Kidney (tissue), 14 donors: ENCODE measurements around the gene IWS1. TPM values are rescaled to one million over a fixed set of nuclear protein-coding genes. Genes with fewer than 3 reads are reported as not detected.

Experiments
- DNase-seq, 5 donors: peaks; one replicate each; pipeline ENCODE4 v3.0.0-alpha.2; 2013 to 2020
- FAIRE-seq: peaks from 2 replicates; lab custom pipeline; 2012; peaks lifted over from hg19 to GRCh38; lab: Jason Lieb, UNC
- H3K27ac ChIP-seq, 2 donors: one replicate each; pipeline ENCODE4 v1.7.0; 2013; ENCODE audit warnings: low read depth in 2 of 2, low read length in 2 of 2, inconsistent platforms in 1 of 2
- H3K27me3 ChIP-seq: one replicate; pipeline ENCODE4 v1.7.1; 2013; ENCODE audit warnings: low read length, inconsistent platforms; ENCODE audit not compliant: control insufficient read depth, insufficient read depth
- H3K36me3 ChIP-seq, 3 donors: one replicate each; pipeline versions ENCODE4 v1.7.0 to v1.7.1; 2013; ENCODE audit warnings: low read length in 3 of 3, control low read depth in 1 of 3, inconsistent platforms in 1 of 3; ENCODE audit not compliant: insufficient read depth in 3 of 3, control insufficient read depth in 2 of 3
- H3K4me1 ChIP-seq, 3 donors: one replicate each; pipeline versions ENCODE4 v1.7.0 to v1.7.1; 2013; ENCODE audit warnings: low read length in 3 of 3, inconsistent platforms in 1 of 3, low read depth in 1 of 3; ENCODE audit not compliant: control insufficient read depth in 2 of 3, insufficient read depth in 2 of 3
- H3K4me3 ChIP-seq, 3 donors: one replicate each; pipeline versions ENCODE4 v1.7.0 to v1.8.1; 2013; ENCODE audit warnings: low read length in 3 of 3, control low read depth in 1 of 3, inconsistent platforms in 1 of 3
- H3K9ac ChIP-seq, 3 donors: one replicate each; pipeline versions ENCODE4 v1.7.0 to v1.7.1; 2013; ENCODE audit warnings: low read length in 3 of 3, control low read depth in 1 of 3, inconsistent platforms in 1 of 3
- H3K9me3 ChIP-seq, 3 donors: one replicate each; pipeline versions ENCODE4 v1.7.0 to v1.7.1; 2013; ENCODE audit warnings: low read length in 3 of 3, control low read depth in 1 of 3, inconsistent platforms in 1 of 3; ENCODE audit not compliant: control insufficient read depth in 2 of 3, insufficient read depth in 1 of 3
- intact Hi-C: fragments of 100-400 bp; cut with DNase I; formaldehyde crosslinking; loops from one replicate; pipeline ENCODE4 v1.11.1; 2022
- polyA plus RNA-seq: library from polyadenylated mRNA; stranded (reverse); fragments of 350-450 nt; fragmentation: Illumina TruSeq; extraction: RNeasy Lipid Tissue Mini Kit (QIAGEN cat#74804); gene quantifications from one replicate; pipeline ENCODE4 v1.2.3, GENCODE V29; 2014; ENCODE audit warnings: low read depth, low replicate concordance; ENCODE audit not compliant: insufficient read depth
- total RNA-seq: library from RNA; stranded (reverse); fragmentation: NEBNext Ultra II Directional; extraction: Animal tissue kit (Norgen Biotek cat#: 25700); gene quantifications from one replicate; pipeline ENCODE4 v1.2.1, GENCODE V29; 2021
- TF ChIP-seq, protein P1 (sequence below): IDR thresholded peaks from 3 replicates; pipeline ENCODE4 v1.5.1; 2012; ENCODE audit warnings: mild to moderate bottlenecking, moderate library complexity, borderline replicate concordance; ENCODE audit not compliant: insufficient read depth; ENCODE audit errors: extremely low read depth
- donor health status: control.
- donor health status: control.
- donor health status: control.
- donor health status: control.
- donor health status: control.
- donor health status: DM: yes; HTN: yes; CAD: no.
- donor health status: Normal renal cell carcinoma (clear cell type).

Gene IWS1
- total and polyA plus RNA-seq, 2 donors from 2014 or later, result 29.8 to 35.8 TPM

DNA sequence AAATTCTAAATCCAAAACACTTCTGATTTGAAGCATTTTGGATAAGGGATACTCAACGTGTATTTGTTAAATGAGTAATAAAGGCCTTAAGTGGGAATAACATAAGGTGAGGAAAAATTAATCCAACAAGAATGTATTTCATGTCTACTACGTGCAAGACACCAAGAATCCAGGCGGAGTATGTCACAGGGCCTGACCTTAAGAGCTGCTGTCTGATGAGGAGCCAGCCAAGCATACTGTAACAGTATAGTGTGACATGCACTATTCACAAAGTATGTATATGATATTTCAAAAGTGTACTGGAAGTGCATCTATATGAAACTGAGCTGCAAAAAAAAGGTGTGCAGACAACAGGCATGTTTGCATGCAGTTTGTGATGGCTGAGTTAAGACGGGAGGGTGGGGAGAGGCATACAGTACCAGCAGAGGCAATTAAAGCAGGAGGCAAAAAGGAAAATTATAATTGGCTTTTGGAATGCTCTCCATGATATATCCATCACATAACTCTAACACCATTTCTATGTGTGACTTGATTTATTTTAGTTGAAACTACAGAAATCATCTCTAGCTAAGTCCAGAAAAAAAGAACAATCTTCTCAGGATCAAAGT, 18.2 kb downstream of the IWS1 start:
- intact Hi-C loops, result no loop called here
- H3K9ac ChIP-seq, result no peak overlapping the region

DNA sequence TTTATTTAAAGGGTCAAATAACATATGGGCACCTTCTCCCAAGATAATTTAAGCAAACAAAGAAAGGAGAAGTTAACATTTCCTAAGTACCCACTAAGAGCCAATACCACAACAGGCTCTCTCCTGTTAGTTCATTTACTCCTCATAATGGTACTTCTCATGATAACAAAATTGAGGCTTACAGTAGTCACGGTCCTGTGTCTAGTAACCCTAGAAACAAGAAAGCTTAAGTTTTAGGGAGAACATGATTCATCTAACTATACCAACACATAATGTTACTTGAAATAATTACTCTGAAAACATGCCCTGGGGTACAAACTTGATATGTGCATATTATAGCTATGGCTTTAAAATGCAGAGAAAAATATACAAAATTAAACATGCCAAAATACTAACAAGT, 19.8 kb downstream of the IWS1 start:
- H3K9ac ChIP-seq, result no peak overlapping the region
- FAIRE-seq (no peak), DNase-seq (no peak)
- TF ChIP-seq, protein P1, sequence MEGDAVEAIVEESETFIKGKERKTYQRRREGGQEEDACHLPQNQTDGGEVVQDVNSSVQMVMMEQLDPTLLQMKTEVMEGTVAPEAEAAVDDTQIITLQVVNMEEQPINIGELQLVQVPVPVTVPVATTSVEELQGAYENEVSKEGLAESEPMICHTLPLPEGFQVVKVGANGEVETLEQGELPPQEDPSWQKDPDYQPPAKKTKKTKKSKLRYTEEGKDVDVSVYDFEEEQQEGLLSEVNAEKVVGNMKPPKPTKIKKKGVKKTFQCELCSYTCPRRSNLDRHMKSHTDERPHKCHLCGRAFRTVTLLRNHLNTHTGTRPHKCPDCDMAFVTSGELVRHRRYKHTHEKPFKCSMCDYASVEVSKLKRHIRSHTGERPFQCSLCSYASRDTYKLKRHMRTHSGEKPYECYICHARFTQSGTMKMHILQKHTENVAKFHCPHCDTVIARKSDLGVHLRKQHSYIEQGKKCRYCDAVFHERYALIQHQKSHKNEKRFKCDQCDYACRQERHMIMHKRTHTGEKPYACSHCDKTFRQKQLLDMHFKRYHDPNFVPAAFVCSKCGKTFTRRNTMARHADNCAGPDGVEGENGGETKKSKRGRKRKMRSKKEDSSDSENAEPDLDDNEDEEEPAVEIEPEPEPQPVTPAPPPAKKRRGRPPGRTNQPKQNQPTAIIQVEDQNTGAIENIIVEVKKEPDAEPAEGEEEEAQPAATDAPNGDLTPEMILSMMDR, result no peak
- H3K4me3 ChIP-seq, result no peak overlapping the region
- intact Hi-C loops, result no loop called here
- no peaks in the 10 kb centered on the region for H3K9me3 ChIP-seq
- peaks cover 19 to 38% (median 28%) of the 10 kb centered on the region in 3 donors for H3K36me3 ChIP-seq
- no peaks in the 10 kb centered on the region for H3K27me3 ChIP-seq
- H3K4me1 ChIP-seq, result peaks cover 0 to 16% (median 11%) of the 10 kb centered on the region in 3 donors
- H3K27ac ChIP-seq, result no peak overlapping the region

More for the DNA sequence above, 18.2 kb downstream of the IWS1 start:
- H3K4me3 ChIP-seq, result no peak overlapping the region
- FAIRE-seq, result no peak
- H3K27ac ChIP-seq, result no peak overlapping the region
- DNase-seq, result no peak
- TF ChIP-seq, protein P1, result no peak
- H3K4me1 ChIP-seq, result peaks cover 0 to 27% (median 11%) of the 10 kb centered on the region in 3 donors
- H3K36me3 ChIP-seq, result peaks cover 6 to 23% (median 17%) of the 10 kb centered on the region in 3 donors
- no peaks in the 10 kb centered on the region for H3K27me3 ChIP-seq
- no peaks in the 10 kb centered on the region for H3K9me3 ChIP-seq

DNA sequence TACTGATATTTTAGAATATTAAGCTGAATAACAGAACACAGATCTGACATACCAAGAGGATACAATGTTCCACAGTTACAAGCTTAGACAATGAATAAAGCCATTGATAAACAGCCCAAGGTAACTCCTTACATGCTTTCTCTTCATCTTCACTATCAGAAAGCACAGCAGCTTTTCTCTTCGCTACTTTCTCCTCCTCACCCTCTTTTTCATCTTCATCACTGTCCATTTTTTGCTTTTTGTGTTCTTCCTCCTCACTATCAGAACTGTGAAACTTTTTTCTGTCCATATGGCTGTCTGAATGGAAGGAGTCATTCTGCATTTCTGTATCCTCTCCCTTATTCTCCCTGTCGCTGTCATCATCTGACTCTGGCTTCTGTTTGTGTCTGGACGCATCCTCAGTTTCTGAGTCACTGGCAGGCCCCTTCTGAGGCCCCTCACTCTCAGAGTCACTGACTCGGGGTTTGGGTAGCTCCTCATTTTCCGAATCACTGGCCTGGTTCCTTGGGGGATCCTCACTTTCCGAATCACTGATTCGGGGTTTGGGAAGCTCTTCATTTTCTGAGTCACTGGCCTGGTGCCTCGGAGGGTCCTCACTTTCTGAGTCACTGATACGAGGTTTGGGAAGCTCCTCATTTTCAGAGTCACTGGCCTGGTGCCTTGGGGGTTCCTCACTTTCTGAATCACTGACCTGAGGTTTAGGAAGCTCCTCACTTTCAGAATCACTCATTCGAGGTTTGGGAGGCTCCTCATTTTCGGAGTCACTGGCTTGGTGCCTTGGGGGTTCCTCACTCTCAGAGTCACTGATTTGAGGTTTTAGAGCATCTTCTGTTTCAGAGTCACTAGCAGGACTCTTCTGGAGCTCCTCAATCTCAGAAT, 21.5 kb downstream of the IWS1 start:
- intact Hi-C loops, result no loop called here
- DNase-seq (no peak), FAIRE-seq (no peak)
- peaks cover 0 to 11% (median 9%) of the 10 kb centered on the region in 3 donors for H3K4me1 ChIP-seq
- H3K27ac ChIP-seq, result no peak overlapping the region
- no peaks in the 10 kb centered on the region for H3K9me3 ChIP-seq
- TF ChIP-seq, protein P1, result no peak
- H3K9ac ChIP-seq, result no peak overlapping the region
- peaks cover 19 to 44% (median 33%) of the 10 kb centered on the region in 3 donors for H3K36me3 ChIP-seq
- no peaks in the 10 kb centered on the region for H3K27me3 ChIP-seq
- no peak overlapping the region for H3K4me3 ChIP-seq
